ENCODE measurements around the gene OPCML.

DNA sequence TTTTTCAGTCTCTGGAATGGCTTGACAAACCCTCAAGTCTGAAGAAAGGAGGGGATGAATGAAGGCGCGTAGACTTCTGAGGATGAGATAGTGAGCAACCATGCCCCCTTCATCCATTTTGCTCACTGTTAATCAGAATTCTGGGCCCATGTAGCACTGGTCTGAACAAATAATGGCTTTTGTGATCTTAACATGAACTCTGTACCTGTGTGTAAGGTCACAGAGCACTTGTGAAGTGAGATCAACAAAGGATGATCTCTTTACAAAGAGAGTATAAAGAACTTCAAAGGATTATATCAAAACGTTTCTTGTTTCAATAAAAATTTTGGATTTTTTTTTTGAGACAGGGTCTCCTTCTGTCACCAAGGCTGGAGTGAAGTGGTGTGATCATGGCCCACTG is 976.7 kb downstream of the OPCML start:
- TF ChIP-seq EZH2 (IDR thresholded peaks at IDR 0.05; ENCODE audit: low read length, missing control alignments), result no peak
- TF ChIP-seq, protein P1, sequence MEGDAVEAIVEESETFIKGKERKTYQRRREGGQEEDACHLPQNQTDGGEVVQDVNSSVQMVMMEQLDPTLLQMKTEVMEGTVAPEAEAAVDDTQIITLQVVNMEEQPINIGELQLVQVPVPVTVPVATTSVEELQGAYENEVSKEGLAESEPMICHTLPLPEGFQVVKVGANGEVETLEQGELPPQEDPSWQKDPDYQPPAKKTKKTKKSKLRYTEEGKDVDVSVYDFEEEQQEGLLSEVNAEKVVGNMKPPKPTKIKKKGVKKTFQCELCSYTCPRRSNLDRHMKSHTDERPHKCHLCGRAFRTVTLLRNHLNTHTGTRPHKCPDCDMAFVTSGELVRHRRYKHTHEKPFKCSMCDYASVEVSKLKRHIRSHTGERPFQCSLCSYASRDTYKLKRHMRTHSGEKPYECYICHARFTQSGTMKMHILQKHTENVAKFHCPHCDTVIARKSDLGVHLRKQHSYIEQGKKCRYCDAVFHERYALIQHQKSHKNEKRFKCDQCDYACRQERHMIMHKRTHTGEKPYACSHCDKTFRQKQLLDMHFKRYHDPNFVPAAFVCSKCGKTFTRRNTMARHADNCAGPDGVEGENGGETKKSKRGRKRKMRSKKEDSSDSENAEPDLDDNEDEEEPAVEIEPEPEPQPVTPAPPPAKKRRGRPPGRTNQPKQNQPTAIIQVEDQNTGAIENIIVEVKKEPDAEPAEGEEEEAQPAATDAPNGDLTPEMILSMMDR (conservative IDR thresholded peaks at IDR 0.05 in 1 of 2, IDR thresholded peaks at IDR 0.05 in 1 of 2; ENCODE audit: low read depth in 1 of 2, low read length in 2 of 2), result no peak
